ENCODE results near the gene ELF5.

DNA sequence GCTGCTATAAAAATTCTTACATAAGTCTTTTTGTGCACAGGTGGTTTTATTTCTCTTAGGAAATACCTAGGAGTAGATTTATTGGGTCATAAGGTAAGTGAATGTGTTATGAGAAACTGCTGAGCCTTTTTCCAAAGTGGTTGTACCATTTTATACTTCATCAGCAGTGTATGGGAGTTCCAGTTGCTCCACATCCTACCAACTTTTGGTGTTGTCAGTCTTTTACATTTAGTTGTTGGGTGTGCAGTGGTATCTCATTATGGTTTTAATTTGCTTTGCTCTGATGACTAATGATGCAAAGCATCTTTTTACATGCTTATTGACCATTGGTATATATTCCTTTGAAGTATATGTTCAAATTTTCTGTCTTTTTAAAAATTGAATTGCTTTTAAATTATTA, 71.8 kb downstream of the ELF5 start:
- TF ChIP-seq, protein P1, sequence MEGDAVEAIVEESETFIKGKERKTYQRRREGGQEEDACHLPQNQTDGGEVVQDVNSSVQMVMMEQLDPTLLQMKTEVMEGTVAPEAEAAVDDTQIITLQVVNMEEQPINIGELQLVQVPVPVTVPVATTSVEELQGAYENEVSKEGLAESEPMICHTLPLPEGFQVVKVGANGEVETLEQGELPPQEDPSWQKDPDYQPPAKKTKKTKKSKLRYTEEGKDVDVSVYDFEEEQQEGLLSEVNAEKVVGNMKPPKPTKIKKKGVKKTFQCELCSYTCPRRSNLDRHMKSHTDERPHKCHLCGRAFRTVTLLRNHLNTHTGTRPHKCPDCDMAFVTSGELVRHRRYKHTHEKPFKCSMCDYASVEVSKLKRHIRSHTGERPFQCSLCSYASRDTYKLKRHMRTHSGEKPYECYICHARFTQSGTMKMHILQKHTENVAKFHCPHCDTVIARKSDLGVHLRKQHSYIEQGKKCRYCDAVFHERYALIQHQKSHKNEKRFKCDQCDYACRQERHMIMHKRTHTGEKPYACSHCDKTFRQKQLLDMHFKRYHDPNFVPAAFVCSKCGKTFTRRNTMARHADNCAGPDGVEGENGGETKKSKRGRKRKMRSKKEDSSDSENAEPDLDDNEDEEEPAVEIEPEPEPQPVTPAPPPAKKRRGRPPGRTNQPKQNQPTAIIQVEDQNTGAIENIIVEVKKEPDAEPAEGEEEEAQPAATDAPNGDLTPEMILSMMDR (IDR thresholded peaks at IDR 0.05): no peak
- TF ChIP-seq POLR2A (IDR thresholded peaks at IDR 0.05): no peak
